NCI-H82 treated with DMSO at 0.1 percent for 48 hours (cell line): ENCODE measurements around the gene ADM2.

ENCODE experiments used
- DNase-seq: peaks from one replicate; lab custom pipeline; 2025; ENCODE audit not compliant: unreplicated experiment; lab: John Stamatoyannopoulos, UW

ADM2 gene

GRCh38 chr22:50483977-50484853 lies 2.9 kb downstream of the ADM2 start:
- no peak for DNase-seq

- no peak for DNase-seq
Observed at GRCh38 chr22:50485221-50486131, 4.1 kb downstream of the ADM2 start.

GRCh38 chr22:50486561-50487289 lies 5.4 kb downstream of the ADM2 start, which contains the start of gene MIOX:
TSS of gene MIOX (plus strand) at chr22:50486859. CDS start at chr22:50486898, 39 bp downstream.
- DNase-seq, result no peak

- no peak for DNase-seq
Observed at GRCh38 chr22:50487290-50488005, 6.1 kb downstream of the ADM2 start.

GRCh38 chr22:50488006-50488677 lies 6.8 kb downstream of the ADM2 start:
- DNase-seq, result no peak

GRCh38 chr22:50488886-50489285 lies 7.5 kb downstream of the ADM2 start:
- no peak for DNase-seq

GRCh38 chr22:50489363-50490243 lies 8.3 kb downstream of the ADM2 start:
- DNase-seq, result no peak

GRCh38 chr22:50490531-50491308 lies 9.4 kb downstream of the ADM2 start:
- no peak for DNase-seq

GRCh38 chr22:50497093-50497492 lies 15.8 kb downstream of the ADM2 start:
- DNase-seq, result no peak

- DNase-seq, result peak; percentile 29
Observed at GRCh38 chr22:50498322-50498890, 17.1 kb downstream of the ADM2 start.

GRCh38 chr22:50500452-50500851 lies 19.1 kb downstream of the ADM2 start:
- DNase-seq, result no peak

GRCh38 chr22:50502096-50502495 lies 20.8 kb downstream of the ADM2 start:
- DNase-seq, result no peak

GRCh38 chr22:50502628-50503474 lies 21.5 kb downstream of the ADM2 start:
- DNase-seq, result no peak

GRCh38 chr22:50503475-50504145 lies 22.3 kb downstream of the ADM2 start:
- DNase-seq, result no peak

- no peak for DNase-seq
Observed at GRCh38 chr22:50504369-50505211, 23.2 kb downstream of the ADM2 start.
